ENCODE data around the gene MDK.

Gene MDK, protein sequence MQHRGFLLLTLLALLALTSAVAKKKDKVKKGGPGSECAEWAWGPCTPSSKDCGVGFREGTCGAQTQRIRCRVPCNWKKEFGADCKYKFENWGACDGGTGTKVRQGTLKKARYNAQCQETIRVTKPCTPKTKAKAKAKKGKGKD

DNA sequence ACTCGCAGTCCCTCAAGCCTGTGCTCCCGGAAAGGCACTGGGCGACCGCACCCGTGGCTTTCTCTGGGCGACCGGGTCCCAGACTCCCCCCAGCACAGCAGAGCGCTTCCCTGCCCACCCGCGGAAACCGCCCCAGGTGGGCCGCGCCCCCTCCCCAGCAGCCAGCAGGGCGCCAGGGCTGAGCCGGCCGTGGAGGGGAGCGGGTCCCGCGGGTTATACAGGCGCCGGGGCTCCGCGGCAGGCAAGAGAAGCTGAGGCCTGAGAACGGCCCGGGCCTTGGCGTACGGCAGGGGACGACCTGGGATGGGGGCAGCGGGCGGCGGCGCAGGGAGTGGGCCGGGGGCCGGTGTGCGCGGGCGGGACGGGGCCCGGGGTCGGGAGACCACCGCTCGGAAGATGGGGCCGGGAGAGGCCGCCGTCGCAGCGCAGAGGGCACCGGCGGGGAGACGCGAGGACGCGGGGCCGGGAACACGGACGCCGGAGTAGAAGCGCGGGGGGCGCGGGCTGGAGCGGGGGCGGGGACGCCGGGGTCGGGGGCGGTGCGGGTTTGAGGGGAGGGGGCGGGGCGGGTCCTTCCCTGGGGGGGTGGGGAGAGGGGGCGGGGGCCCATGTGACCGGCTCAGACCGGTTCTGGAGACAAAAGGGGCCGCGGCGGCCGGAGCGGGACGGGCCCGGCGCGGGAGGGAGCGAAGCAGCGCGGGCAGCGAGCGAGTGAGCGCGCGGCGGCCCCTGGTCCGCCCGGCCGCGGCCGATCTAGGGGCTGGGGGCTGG lies at the start of gene MDK:
Gene MDK (plus strand): TSS at position 622 of the 771 bp plus-strand sequence. CDS start 389 bp downstream, outside the sequence.
- DNase-seq (ENCODE audit: low read depth in 3 of 3) = no peak

DNA sequence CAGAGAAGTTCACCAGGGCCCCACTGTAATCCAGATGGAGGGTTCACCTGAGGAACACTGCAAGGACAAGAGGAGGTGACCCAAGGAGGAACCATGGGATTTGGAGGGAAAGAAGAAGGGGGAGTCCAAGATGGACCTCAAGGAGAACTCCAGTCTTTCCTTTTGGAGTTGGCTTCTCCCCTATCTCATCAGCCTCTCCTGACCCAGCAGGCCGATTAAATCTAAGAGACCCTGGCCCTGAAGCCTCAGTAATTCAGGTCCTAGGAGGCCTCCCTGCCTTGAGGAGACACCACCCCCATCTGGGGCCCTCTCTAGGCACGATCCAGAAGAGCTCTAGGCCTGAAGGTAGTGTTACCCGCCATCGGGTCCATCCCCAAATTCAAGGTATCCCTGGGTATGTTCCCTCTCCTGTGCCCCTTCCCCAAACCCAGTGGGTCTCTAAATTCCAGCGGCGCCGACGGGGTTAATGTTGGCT lies 49.3 kb upstream of the MDK start:
- no peak for DNase-seq (ENCODE audit: low read depth in 3 of 3)

DNA sequence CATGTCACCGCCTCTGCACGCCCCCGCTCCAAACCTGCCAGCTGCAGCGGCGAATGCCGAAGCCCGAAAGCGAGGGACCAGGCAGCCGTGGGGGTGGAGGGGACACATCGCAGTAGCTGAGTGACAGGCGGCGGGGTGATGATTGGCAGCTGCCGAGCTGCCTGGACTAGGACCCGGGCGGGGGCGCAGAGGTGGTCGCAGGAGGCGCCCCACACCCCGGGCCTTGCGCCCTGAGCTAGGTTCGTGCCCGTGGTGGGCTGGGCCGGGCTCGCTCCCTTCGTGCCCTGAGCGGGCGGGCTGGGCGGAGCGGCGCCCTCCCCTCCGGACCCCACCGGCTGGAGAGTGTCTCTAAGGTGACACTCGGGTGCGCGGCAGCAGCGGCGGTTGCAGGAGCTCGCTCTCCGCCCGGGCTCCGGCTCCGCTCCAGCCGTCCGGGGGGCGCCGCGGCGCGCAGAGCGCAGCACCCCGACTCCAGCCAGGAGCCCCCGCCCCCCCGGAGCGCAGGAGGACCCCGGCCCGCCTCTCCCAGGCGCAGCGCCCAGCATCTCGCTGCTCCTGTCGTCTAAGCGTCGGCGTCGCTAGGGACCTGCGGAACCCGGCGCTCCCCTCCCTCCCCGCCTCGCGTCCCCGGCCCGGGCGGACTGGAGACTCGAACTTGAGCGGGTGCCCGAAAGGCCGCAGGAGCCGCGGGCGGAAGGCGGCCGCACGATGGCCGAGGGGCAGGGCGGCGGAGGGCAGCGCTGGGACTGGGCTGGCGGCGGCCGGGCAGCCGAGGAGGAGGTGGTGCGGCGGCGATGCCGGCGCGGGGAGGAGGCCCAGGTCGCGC lies 48.7 kb upstream of the MDK start:
- no peak for DNase-seq (ENCODE audit: low read depth in 3 of 3)

GRCh38 chr11:46333394-46333947 lies 48.0 kb upstream of the MDK start:
- DNase-seq (ENCODE audit: low read depth in 3 of 3) = no peak

GRCh38 chr11:46334211-46334610 lies 47.3 kb upstream of the MDK start:
- no peak for DNase-seq (ENCODE audit: low read depth in 3 of 3)

DNA sequence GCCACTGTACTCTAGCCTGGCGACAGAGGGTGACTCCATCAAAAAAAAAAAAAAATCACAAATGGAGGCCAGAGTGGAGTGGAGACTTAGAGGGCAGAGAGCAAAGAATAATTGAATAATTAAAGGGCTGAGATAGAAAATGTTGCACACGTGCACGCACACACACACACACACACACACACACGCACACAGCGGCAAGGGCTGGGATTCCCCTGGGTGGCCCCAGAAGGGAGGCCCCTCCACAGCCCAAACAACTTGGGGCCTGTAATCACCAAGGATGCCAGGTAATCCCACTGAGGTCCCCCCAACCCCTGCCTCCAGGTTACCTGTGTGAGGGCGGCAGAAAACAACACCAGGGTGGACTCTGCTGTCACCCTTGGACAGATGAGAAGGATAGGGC lies 46.2 kb upstream of the MDK start:
- no peak for DNase-seq (ENCODE audit: low read depth in 3 of 3)

GRCh38 chr11:46335890-46336562 lies 45.4 kb upstream of the MDK start:
- no peak for DNase-seq (ENCODE audit: low read depth in 3 of 3)

GRCh38 chr11:46336563-46337180 lies 44.8 kb upstream of the MDK start:
- DNase-seq (ENCODE audit: low read depth in 3 of 3) = no peak

DNA sequence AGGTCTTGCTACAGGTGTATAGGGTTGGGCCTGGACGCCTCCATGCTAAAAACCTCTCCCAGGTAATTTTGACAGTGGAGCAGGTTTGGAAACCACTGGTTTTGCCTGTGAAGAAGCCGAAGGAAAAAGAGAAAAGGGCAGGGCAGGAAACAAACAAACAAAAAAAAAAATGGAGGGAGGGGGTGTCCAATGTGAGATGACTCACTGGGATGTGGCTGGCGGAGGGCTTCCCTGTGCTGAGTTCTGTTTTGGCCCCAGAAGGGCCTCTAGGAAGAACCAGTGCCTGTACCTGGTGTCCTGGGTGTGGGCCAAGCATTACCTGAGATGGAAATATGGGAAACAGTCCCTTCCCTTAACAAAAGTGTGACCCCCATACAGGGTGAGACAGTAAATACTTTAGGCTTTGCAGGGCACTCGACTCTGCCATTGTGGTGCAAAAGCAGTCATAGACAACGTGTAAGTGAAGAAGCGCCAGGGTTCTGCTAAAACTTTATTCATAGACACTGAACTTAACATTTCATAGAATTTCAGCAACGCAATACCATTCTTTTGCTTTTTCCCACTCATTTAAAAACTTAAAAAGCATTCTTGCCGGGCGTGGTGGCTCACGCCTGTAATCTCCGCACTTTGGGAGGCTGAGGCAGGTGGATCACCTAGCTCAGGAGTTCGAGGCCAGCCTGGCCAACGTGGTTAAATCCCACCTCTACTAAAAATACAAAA lies 43.7 kb upstream of the MDK start:
- DNase-seq (ENCODE audit: low read depth in 3 of 3) = no peak

- DNase-seq (ENCODE audit: low read depth in 3 of 3) = no peak
These were observed 42.9 kb upstream of the MDK start for GRCh38 chr11:46338636-46338987.

DNA sequence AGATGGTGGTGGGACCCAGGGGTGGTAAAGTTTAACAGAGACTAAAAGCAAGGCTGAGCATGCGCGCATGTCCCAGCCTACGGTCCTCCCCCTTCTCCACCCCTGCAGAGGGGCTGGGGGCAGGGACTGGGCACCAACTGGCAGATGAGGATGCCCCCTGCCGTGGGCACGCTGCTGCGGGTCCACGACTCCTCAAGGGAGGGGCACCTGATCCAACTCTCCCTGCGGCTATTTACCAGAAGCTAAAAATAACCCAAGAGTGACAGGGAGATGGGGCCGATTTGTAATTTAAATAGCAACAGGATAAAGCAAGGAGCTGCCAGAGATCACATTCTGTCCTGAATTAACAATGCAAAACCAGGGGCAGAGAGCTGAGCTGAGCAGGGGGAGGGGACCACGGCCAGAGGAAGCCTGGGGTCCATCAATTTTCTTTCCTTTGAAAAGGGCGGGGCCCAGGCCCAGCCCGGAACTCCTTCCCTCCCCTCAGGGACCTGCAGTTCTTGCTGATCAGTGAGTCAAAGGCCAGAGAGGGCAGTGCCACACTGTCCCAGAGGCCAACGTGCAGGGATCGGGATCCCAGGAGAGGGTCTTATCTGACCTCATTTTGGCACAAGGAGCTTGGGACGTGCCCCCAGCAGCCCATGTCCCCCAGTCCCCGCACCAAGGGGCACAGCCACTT lies 42.3 kb upstream of the MDK start:
- DNase-seq (ENCODE audit: low read depth in 3 of 3) = no peak

DNA sequence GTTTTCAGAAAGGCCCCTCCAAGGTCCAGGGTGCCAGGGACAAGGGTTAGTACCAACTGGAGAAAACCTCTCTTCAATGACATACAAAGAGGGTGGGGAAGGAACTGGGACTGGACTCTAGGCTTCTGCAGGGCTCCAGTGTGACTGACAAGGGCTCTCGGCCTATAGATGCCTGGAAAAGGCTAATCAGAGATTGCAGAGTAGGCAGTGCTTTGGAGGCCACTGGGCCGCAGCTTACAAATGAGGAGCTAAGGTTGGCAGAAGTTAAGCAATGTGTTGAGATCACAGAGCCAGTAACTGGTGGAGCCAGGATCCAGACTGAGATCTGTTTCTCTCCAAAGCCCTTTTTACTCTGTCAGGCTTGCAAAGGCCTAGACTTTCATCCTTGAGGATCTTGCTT lies 41.7 kb upstream of the MDK start:
- DNase-seq (ENCODE audit: low read depth in 3 of 3) = no peak

GRCh38 chr11:46341454-46341853 lies 40.0 kb upstream of the MDK start:
- DNase-seq (ENCODE audit: low read depth in 3 of 3) = no peak

DNA sequence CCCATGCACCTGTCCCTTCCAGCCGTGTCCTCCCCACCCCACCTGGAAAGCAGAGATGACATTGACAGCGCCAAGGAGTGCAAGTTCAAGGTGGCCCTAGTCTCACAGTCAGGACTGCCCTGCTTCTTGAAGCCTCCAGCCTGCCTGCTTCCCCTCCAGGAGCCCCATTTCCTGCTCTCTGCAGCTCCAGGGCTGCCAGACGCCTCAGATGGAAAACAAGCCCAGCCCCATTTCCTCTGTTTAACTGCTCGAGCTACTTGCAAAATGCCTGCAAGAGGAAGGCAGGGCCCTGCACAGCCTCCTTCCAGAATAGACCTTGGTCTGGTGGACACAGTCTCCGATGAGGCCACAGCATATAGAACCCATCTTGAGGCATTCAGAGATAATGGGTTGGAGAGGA lies 39.2 kb upstream of the MDK start:
- DNase-seq (ENCODE audit: low read depth in 3 of 3) = no peak

DNA sequence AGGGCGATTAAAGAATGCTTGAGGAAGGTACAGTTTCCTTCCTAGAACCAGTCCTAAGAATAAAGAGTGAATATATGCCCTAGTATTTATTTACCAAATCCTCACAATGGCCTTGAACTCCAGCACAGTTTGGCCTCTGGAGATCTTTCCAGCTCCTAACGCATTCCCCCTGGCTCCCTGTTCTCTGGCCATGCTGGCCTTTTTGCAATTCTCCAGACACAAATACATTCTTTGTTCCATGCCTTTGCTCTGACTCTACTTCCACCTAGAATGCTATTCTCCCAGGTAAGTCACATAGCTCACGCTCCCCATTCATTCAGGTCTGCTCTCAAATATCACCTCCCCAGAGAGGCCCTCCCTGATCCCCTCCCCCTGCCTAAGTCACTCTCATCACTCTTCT lies 37.9 kb upstream of the MDK start:
- DNase-seq (ENCODE audit: low read depth in 3 of 3) = no peak

DNA sequence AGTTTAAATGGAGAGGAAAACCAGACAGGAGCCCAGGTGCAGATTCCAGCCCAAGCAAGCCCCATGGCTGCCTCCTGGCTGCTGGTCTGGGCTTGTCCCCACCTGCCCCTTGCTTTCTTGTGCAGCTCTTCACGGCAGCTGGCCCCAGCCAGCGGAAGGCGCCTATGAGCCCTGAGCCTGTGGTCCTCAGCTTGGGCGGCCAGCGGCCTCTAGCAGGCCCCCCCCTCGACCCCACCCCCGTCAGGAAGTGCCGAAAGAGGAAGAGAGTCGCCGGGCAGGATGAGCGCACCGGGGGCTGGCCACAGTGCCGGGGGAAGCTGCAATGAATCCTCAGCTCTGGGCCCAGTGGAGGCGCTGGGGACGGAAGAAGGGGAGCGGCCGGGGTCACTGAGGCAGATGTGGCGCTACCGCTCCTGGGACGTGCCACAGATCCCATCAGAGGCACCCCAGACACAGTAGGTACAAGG lies 36.3 kb upstream of the MDK start:
- no peak for DNase-seq (ENCODE audit: low read depth in 3 of 3)

DNA sequence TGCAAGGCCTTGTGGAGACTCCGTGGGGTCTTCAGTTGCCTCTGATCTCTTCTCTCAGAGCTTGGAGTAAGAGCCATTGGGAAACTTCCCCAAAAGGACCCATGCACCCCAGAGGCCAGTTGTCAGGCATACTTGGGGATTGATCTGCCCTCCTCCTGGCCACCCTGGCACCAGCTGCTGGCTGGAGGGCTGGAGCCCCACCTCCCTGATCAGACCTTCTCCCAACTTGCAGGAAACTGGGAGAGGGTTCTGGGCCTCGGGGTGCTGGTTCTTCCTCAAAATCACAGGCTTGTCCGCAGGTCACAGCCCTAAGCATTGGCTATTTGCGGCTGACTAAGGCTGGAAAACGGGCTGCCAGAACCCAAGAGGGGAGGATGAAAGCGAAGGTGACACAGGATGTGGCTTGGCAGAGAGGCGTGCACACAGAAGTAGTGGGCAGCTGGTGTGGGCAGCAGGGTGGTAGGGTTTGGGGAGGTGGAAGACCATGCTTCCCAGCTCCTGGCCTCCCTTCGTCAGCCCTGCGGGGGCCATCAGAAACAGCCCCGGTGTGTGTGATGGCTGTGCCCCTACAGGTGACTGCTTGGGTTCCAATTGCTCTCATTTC lies 35.5 kb upstream of the MDK start:
- DNase-seq (ENCODE audit: low read depth in 3 of 3) = no peak

DNA sequence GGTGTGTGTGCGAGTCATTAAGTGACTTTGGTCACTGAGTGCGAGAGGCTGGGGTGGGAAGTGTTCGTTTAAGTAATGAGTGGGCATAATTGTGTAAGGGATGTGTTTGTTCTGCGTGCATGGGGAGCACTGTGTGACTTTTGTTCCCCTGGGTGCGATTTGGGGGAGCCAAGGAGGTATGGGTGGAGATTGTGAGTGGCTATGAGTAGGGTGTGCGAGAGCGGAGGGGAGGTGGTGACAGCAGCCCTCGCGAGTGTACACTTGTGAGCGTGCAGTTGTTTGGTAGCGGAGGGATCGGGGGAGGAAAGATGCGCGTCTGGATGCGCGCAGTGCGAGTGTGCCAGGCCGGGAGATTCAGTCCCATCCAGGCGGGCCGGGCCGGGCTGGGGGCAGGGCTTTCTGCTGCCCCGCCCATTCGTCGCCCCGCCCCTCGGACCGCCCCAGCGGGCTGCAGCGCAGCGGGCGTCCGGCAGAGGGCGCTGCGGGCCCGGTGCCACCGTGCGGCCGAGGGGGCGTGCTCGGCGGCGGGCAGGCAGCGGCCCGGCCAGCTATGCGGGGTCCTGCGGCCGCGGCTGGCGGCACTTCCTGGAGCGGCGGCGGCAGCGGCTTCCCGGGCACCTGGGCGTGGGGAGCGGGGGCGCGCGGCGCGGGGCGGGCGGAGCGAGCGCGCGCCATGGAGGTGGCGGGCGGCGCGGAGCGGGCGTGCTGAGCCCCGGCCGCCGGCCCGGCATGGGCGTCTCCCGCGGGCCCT lies 34.4 kb upstream of the MDK start, which contains the start of gene DGKZ:
Gene DGKZ (plus strand): TSS at position 578 of the 751 bp plus-strand sequence. CDS start 197 bp downstream, outside the sequence.
- DNase-seq (ENCODE audit: low read depth in 3 of 3) = peak; percentile 78 to 81 (median 80)
